ENCODE results near the gene CHST14.
"Not testable (repeated sequence)": the region's sequence is repeated elsewhere in the genome, so short reads cannot be mapped to it uniquely, and the experiment has no call there.

CHST14 gene

GRCh38 chr15:40440743-40441564, 29.8 kb upstream of the CHST14 start, which contains the start of gene BAHD1:
Gene BAHD1, plus strand, starts transcription at chr15:40440953. Its CDS starts 17,512 bp downstream, at chr15:40458465.
- DNase-seq, result peak; percentile 89

GRCh38 chr15:40441565-40442531, 28.9 kb upstream of the CHST14 start:
- peak; percentile 21 for DNase-seq

- no peak for DNase-seq
Measured at GRCh38 chr15:40443255-40443654, 27.5 kb upstream of the CHST14 start.

GRCh38 chr15:40443846-40444245, 26.9 kb upstream of the CHST14 start:
- DNase-seq, result no peak

- DNase-seq, result no peak
Measured at GRCh38 chr15:40444736-40445135, 26.0 kb upstream of the CHST14 start.

- no peak for DNase-seq
Measured at GRCh38 chr15:40445421-40445922, 25.3 kb upstream of the CHST14 start.

GRCh38 chr15:40446144-40446543, 24.6 kb upstream of the CHST14 start:
- DNase-seq, result no peak

GRCh38 chr15:40448354-40448753, 22.4 kb upstream of the CHST14 start:
- DNase-seq, result no peak

GRCh38 chr15:40449275-40449674, 21.5 kb upstream of the CHST14 start:
- no peak for DNase-seq

GRCh38 chr15:40450047-40450446, 20.7 kb upstream of the CHST14 start:
- DNase-seq, result no peak

GRCh38 chr15:40451527-40452158, 19.1 kb upstream of the CHST14 start:
- DNase-seq, result no peak

- no peak for DNase-seq
Measured at GRCh38 chr15:40452296-40453090, 18.3 kb upstream of the CHST14 start.

- DNase-seq, result not testable (repeated sequence)
Measured at GRCh38 chr15:40453941-40454340, 16.8 kb upstream of the CHST14 start.

GRCh38 chr15:40454904-40455391, 15.8 kb upstream of the CHST14 start:
- DNase-seq, result no peak

- DNase-seq, result no peak
Measured at GRCh38 chr15:40456299-40456712, 14.5 kb upstream of the CHST14 start.

GRCh38 chr15:40456738-40457137, 14.0 kb upstream of the CHST14 start:
- no peak for DNase-seq

- no peak for DNase-seq
Measured at GRCh38 chr15:40458495-40459371, 12.1 kb upstream of the CHST14 start.

- DNase-seq, result no peak
Measured at GRCh38 chr15:40459391-40460015, 11.3 kb upstream of the CHST14 start.

- DNase-seq, result no peak
Measured at GRCh38 chr15:40460404-40460803, 10.4 kb upstream of the CHST14 start.

GRCh38 chr15:40461958-40462357, 8.8 kb upstream of the CHST14 start:
- DNase-seq, result no peak
